ENCODE measurements around the gene PTPRE.

Gene PTPRE

DNA sequence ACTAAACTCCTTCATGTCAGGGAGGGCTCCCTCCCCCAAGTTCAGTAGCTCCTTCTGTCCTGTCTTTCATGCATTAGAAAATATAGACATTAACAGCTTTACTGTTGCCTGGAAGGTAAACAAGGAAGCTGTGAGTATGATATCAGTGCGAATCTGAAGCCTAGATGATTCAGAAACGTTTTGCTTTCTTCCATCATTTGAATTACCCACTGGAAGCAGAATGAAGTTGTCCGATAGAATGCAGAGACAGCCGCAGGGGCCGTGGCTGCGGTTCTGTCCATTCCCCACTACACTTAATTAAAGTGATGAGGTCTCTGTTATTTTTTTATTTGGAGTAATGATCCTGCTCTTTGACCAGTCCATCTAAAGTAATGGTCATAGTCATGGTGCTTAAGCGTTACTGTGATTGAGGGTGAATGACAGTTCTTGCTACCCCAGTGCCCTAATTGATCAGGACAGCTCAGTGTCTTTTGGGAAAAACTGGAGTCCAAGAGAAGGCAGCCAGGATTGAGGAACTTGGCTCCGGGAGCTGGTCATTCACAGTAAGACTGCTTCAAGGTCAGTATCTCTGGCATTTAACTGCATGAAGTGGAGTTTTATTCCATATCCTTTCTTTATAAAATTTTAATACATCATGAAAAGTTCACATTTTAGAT is 69.9 kb downstream of the PTPRE start:
- no peak for TF ChIP-seq ZFX (IDR thresholded peaks at IDR 0.05)
- TF ChIP-seq, protein P1, sequence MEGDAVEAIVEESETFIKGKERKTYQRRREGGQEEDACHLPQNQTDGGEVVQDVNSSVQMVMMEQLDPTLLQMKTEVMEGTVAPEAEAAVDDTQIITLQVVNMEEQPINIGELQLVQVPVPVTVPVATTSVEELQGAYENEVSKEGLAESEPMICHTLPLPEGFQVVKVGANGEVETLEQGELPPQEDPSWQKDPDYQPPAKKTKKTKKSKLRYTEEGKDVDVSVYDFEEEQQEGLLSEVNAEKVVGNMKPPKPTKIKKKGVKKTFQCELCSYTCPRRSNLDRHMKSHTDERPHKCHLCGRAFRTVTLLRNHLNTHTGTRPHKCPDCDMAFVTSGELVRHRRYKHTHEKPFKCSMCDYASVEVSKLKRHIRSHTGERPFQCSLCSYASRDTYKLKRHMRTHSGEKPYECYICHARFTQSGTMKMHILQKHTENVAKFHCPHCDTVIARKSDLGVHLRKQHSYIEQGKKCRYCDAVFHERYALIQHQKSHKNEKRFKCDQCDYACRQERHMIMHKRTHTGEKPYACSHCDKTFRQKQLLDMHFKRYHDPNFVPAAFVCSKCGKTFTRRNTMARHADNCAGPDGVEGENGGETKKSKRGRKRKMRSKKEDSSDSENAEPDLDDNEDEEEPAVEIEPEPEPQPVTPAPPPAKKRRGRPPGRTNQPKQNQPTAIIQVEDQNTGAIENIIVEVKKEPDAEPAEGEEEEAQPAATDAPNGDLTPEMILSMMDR (conservative IDR thresholded peaks at IDR 0.05) = no peak
- no peak overlapping the region for H3K27ac ChIP-seq

DNA sequence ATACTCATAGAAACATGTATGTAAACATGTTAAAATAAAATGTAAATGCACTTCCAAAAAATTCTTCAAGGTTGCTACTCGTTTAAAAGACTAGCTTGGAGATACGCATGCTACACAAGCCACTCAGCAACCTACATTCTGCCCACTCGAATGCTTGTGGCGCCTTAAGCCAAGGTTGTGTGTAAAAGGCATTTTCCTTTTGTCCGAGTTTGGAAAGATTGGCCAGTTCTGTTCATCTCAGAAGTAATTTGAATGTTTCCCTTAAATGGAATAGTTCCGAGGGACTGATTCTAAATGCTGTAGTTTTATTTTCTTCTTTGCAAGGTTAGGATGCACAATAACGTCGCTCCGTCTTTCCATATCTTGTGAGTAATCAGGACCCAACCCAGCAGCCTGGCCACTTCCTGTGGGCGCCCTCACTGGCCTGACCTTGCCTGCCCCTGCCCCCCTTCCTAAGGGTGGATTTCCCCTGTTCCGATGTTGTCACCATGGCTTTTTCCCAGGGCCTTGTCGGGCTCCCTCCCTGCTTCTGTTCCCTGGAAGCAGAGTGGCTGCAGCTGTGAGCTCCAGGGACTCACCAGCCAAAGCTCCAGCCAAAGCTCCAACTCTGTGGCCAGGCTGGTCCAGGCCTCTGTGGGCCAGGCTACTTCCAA is 70.6 kb downstream of the PTPRE start:
- TF ChIP-seq ZFX (IDR thresholded peaks at IDR 0.05) = no peak
- TF ChIP-seq, protein P1 (conservative IDR thresholded peaks at IDR 0.05) = no peak
- H3K27ac ChIP-seq = no peak overlapping the region

DNA sequence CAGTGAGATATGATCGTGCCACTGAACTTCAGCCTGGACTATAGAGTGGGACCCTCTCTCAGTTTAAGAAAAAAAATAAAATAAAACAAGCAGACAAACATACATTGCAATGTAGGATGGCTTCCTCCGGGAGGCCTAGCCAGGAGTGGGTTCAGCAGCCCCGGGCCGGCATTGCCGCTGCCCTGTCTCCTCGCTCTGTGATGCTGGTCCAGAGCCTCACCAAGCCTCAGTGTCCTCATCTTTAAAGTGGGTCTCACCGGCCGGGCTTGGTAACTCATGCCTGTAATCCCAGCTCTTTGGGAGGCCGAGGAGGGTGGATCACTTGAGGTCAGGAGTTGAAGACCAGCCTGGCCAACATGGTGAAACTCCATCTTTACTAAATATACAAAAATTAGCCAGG is 71.6 kb downstream of the PTPRE start:
- no peak overlapping the region for H3K27ac ChIP-seq

DNA sequence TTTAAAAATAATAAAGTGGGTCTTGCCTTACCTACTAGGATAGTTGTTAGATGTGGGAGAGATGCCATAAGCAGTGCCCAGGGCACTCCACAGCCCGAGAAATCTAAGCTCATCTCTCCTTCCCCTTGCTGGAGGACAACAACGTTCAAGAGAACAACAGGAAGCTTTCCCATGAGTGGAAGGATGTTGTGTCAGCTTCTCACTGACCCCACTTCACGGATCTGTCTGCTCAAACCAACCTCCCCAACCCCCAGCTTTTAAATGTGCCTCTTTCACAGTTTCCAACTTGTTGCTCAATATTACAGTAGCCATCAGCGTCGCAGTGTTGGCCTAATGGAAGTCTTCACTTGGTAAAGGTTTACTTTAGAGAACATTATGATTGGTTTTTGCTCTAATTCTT is 72.1 kb downstream of the PTPRE start:
- TF ChIP-seq, protein P1 (conservative IDR thresholded peaks at IDR 0.05) = no peak
- no peak for TF ChIP-seq ZFX (IDR thresholded peaks at IDR 0.05)
- H3K27ac ChIP-seq = no peak overlapping the region

More for the DNA sequence above, 71.6 kb downstream of the PTPRE start:
- TF ChIP-seq, protein P1 (conservative IDR thresholded peaks at IDR 0.05) = no peak
- no peak for TF ChIP-seq ZFX (IDR thresholded peaks at IDR 0.05)

DNA sequence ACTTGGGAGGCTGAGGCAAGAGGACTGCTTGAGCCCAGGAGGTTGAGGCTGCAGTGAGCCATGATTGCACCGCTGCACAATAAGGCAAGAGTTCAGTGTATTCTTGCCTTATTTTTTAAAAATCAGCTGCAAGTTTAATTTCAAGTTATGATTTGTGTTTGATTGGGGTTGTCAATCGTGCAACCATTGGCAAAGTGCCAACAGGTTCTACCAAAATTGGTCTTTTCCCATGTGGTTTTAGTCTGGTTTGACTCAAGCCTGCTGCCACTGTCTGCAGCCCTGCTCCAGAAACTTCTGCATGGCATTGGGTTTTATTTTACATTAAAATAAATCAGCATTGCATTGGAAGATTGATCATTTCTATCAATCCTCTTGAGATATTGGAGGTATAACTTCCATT is 72.7 kb downstream of the PTPRE start:
- H3K27ac ChIP-seq = no peak overlapping the region
- TF ChIP-seq, protein P1 (conservative IDR thresholded peaks at IDR 0.05) = no peak
- TF ChIP-seq ZFX (IDR thresholded peaks at IDR 0.05) = no peak

DNA sequence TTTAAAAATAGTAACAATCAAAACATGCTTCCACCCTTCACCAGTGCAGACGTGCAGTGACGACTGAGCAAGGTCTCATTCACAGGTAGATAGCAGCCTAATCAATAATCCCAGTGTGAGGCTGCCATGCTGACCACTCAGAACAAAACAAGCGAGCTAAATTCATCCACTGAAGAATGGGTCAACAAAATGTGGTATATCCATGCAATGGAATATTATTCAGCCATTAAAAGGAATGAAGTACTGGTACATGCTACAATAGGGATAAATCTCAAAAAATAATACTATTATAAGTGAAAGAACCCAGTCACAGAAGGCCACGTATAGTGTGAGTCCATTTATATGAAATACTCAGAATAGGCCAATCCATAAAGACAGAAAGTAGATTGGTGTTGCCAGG is 74.0 kb downstream of the PTPRE start:
- no peak for TF ChIP-seq ZFX (IDR thresholded peaks at IDR 0.05)
- TF ChIP-seq, protein P1 (conservative IDR thresholded peaks at IDR 0.05) = no peak
- H3K27ac ChIP-seq = no peak overlapping the region

DNA sequence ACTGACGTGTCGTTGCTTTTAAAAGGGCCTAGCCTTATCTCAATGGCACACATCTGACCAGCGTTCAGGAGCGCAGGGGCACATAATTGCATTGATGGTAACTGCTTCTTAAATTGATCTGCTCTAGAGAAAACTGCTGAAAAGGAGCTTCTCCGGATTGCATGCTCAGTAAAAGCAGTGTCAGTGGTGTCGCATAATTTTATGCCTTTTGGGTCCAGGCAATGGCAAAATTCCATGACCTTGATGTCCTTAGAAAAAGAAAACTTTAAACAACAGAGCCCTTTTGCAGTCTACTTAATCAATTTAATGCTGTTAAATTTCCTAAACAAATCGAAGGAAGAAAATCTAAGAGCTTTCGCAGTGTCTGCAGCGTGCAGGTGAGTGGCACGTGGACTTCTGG is 75.7 kb downstream of the PTPRE start:
- TF ChIP-seq ZFX (IDR thresholded peaks at IDR 0.05) = no peak
- TF ChIP-seq, protein P1 (conservative IDR thresholded peaks at IDR 0.05) = no peak
- H3K27ac ChIP-seq = no peak overlapping the region

All from C4-2B (cell line).